B cell (primary cell): Measurements from ENCODE around the gene MIPOL1. TPM values are rescaled to one million over a fixed set of nuclear protein-coding genes. Genes with fewer than 3 reads are reported as not detected.
A peak's percentile ranks its signal among the peaks of the same experiment; 100 is the strongest.

Experiments
- ATAC-seq: fragments of 200-7000 bp; cut with Tn5 transposase; one replicate; pipeline ENCODE4 v1.10.0; 2021; ENCODE audit warnings: low read depth, mild to moderate bottlenecking, moderate number of reproducible peaks, moderate library complexity
- CTCF ChIA-PET: fragments of 350-600 bp; sonication (Branson Sonifier 250); formaldehyde crosslinking; loops from one replicate; lab custom pipeline; 2021; ENCODE audit warnings: antibody characterized with exemption, inconsistent platforms; lab: Charles Lee
- POLR2A ChIA-PET: fragments of 350-600 bp; sonication (Branson Sonifier 250); formaldehyde crosslinking; loops from one replicate; lab custom pipeline; 2021; ENCODE audit warnings: antibody characterized with exemption; lab: Charles Lee
- DNase-seq: peaks from one replicate; pipeline ENCODE4 v3.0.0; 2013
- H2AFZ ChIP-seq: 2 replicates; pipeline ENCODE4 v1.6.1; 2012; ENCODE audit warnings: mild to moderate bottlenecking, low read depth, low read length; ENCODE audit not compliant: insufficient read depth, poor library complexity, severe bottlenecking
- H3K27ac ChIP-seq, 2 donors: 1 replicate in 1 of 2; 2 replicates in 1 of 2; pipeline ENCODE4 v1.5.1; 2012 to 2013; ENCODE audit warnings: low read length in 2 of 2, mild to moderate bottlenecking in 2 of 2, moderate library complexity in 1 of 2
- H3K27me3 ChIP-seq, 4 experiments: fragments of 200-600 bp in 1 of 4; sonication (generic) in 1 of 4; replicated peaks in 1 of 4; 1 replicate in 2 of 4; 2 replicates in 2 of 4; pipeline versions ENCODE4 v1.6.1 to v1.7.0; 2013 to 2016; ENCODE audit warnings: low read length in 3 of 4, mild to moderate bottlenecking in 2 of 4, mixed read lengths in 1 of 4, moderate library complexity in 1 of 4; ENCODE audit not compliant: insufficient read depth in 4 of 4, control insufficient read depth in 3 of 4; ENCODE audit errors: control extremely low read depth in 1 of 4
- H3K36me3 ChIP-seq, 2 experiments: replicated peaks in 1 of 2; 1 replicate in 1 of 2; 2 replicates in 1 of 2; pipeline versions ENCODE4 v1.6.1 to v1.7.1; 2013; ENCODE audit warnings: low read length in 1 of 2; ENCODE audit not compliant: insufficient read depth in 2 of 2, control insufficient read depth in 1 of 2; ENCODE audit errors: control extremely low read depth in 1 of 2, extremely low read depth in 1 of 2
- H3K4me1 ChIP-seq, 2 donors: fragments of 200-600 bp in 1 of 2; sonication (generic) in 1 of 2; 1 replicate in 1 of 2; 2 replicates in 1 of 2; pipeline versions ENCODE4 v1.5.1 to v1.6.1; 2013 to 2017; ENCODE audit warnings: low read length in 2 of 2; ENCODE audit not compliant: control insufficient read depth in 2 of 2, insufficient read depth in 2 of 2
- H3K4me2 ChIP-seq: replicated peaks from 2 replicates; pipeline ENCODE3; 2012; ENCODE audit warnings: mild to moderate bottlenecking, low read depth, low read length; ENCODE audit not compliant: poor library complexity, severe bottlenecking
- H3K4me3 ChIP-seq, 5 experiments: fragments of 200-600 bp in 1 of 5; sonication (generic) in 1 of 5; 1 replicate in 3 of 5; 2 replicates in 2 of 5; pipeline versions ENCODE4 v1.5.1 to v1.7.0; 2011 to 2016; ENCODE audit warnings: low read length in 4 of 5, mild to moderate bottlenecking in 4 of 5, low read depth in 2 of 5, control low read depth in 1 of 5, moderate library complexity in 1 of 5; ENCODE audit not compliant: insufficient read depth in 1 of 5; ENCODE audit errors: control extremely low read depth in 1 of 5, extremely low read depth in 1 of 5
- H3K79me2 ChIP-seq: fragments of 200-600 bp; sonication (generic); one replicate; pipeline ENCODE4 v1.6.0; 2016; ENCODE audit warnings: low read length; ENCODE audit not compliant: control insufficient read depth, insufficient read depth
- H3K9ac ChIP-seq: fragments of 200-600 bp; sonication (generic); 2 replicates; pipeline ENCODE4 v1.6.1; 2017; ENCODE audit warnings: mild to moderate bottlenecking, low read length, moderate library complexity
- H3K9me3 ChIP-seq, 3 donors: one replicate each; pipeline versions ENCODE4 v1.6.1 to v1.7.1; 2013; ENCODE audit warnings: low read length in 2 of 3; ENCODE audit not compliant: control insufficient read depth in 2 of 3, insufficient read depth in 1 of 3; ENCODE audit errors: control extremely low read depth in 1 of 3
- H4K20me1 ChIP-seq: 2 replicates; pipeline ENCODE4 v1.6.0; 2012; ENCODE audit warnings: mild to moderate bottlenecking, low read length; ENCODE audit not compliant: insufficient read depth, control insufficient read depth, poor library complexity, severe bottlenecking
- H3K27ac Mint-ChIP-seq: one replicate; pipeline ENCODE4 v1.8.0; 2021; ENCODE audit warnings: mixed read lengths
- H3K27me3 Mint-ChIP-seq: one replicate; pipeline ENCODE4 v1.8.0; 2021; ENCODE audit warnings: mixed read lengths
- H3K4me1 Mint-ChIP-seq: one replicate; pipeline ENCODE4 v1.8.0; 2021; ENCODE audit warnings: mixed read lengths
- H3K4me3 Mint-ChIP-seq: one replicate; pipeline ENCODE4 v1.8.0; 2021; ENCODE audit warnings: mixed read lengths
- H3K9me3 Mint-ChIP-seq: one replicate; pipeline ENCODE4 v1.8.0; 2022; ENCODE audit warnings: mixed read lengths; ENCODE audit not compliant: insufficient read depth
- CTCF ChIP-seq: fragments of 200-600 bp; IDR thresholded peaks from one replicate; pipeline ENCODE4 v1.8.0; 2022; ENCODE audit warnings: antibody characterized with exemption, mild to moderate bottlenecking
- EZH2 ChIP-seq: IDR thresholded peaks from 2 replicates; pipeline ENCODE4 v1.6.1; 2012; ENCODE audit warnings: borderline replicate concordance, low read depth, mild to moderate bottlenecking, moderate library complexity, low read length; ENCODE audit not compliant: insufficient read depth, poor library complexity, severe bottlenecking
- WGBS: methylation state at CpG from one replicate; pipeline ENCODE4 v1.1.5; 2013; ENCODE audit warnings: missing lambda C conversion rate; ENCODE audit not compliant: insufficient coverage; 5-methylcytosine and 5-hydroxymethylcytosine counted together
- intact Hi-C: fragments of 100-400 bp; cut with micrococcal nuclease; formaldehyde crosslinking; loops from one replicate; pipeline ENCODE4 v1.10.0; 2022
- polyA plus RNA-seq: library from polyadenylated mRNA; depleted of rRNA; stranded (reverse); fragments of >200 nt; gene quantifications from 2 replicates; pipeline ENCODE4 v1.2.3, GENCODE V29; 2012
- total RNA-seq, 2 donors: library from RNA; stranded (reverse); fragments of 120-200 nt in 1 of 2; gene quantifications; 1 replicate in 1 of 2; 2 replicates in 1 of 2; pipeline versions ENCODE4 v1.2.3 to v1.2.4, GENCODE V29; 2013 to 2022

Gene MIPOL1
- total and polyA plus RNA-seq, 2 donors (not counting 1 experiment from before 2014, with no cell fraction given), result 0.17 TPM; not detected in 1

- ChIA-PET CTCF (no interaction called here), POLR2A (no interaction called here)
- Histone ChIP-seq H3K9ac (no peak overlapping the region), H3K4me2 (no peak overlapping the region), H3K79me2 (no peaks in the 10 kb centered on the region), H2AFZ (no peak overlapping the region), H3K4me3 (no peak overlapping the region), H3K4me1 (peaks cover 9 to 12% of the 10 kb centered on the region in 2 donors), H3K9me3 (peaks cover 1 to 40% (median 2%) of the 10 kb centered on the region in 3 donors), H3K27me3 (peaks cover 1 to 70% (median 48%) of the 10 kb centered on the region in 4 experiments), H3K36me3 (no peaks in the 10 kb centered on the region), H4K20me1 (no peaks in the 10 kb centered on the region), H3K27ac (no peak overlapping the region)
- intact Hi-C loops, result no loop called here
- 17% methylated on average over 40 of the region's 42 CpGs for WGBS
- peaks cover 10% of the 10 kb centered on the region for H3K4me1 Mint-ChIP-seq
- no peak for ATAC-seq
- no peak overlapping the region for H3K4me3 Mint-ChIP-seq
- H3K27me3 Mint-ChIP-seq, result peaks cover 67% of the 10 kb centered on the region
- no peak for DNase-seq
- TF ChIP-seq EZH2 (no peak), CTCF (no peak)
- peak overlapping the region; percentile 6 for H3K27ac Mint-ChIP-seq
- H3K9me3 Mint-ChIP-seq, result peaks cover 2% of the 10 kb centered on the region
Measured at GRCh38 chr14:37592482-37593408, 395.0 kb downstream of the MIPOL1 start.
